Suppressor macrophage treated with lipopolysaccharide for 4 hours (primary cell): ENCODE data around the gene CERS6.

Experiments
- DNase-seq: peaks from one replicate; pipeline ENCODE4 v3.0.0-alpha.2; 2020

Gene CERS6

DNA sequence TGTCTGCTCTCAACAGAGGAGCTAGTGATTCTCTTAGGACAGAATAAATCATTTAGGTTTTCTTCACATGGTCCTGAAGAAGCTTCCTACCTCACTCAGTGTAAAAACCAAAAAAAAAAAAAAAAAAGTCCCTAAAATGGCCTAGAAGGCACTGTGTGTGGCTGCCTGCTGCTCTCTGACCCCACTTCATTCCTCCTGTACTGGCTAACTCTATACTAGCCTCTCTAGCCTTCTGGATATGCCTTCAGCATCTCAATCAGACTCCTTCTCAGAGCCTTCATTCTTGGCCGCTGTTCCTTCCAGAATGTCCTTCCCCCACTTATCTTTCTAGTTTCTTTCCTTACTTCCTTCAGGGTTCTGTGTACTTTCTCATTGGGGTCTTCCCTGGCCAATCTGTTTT lies 82.1 kb downstream of the CERS6 start:
- no peak for DNase-seq

DNA sequence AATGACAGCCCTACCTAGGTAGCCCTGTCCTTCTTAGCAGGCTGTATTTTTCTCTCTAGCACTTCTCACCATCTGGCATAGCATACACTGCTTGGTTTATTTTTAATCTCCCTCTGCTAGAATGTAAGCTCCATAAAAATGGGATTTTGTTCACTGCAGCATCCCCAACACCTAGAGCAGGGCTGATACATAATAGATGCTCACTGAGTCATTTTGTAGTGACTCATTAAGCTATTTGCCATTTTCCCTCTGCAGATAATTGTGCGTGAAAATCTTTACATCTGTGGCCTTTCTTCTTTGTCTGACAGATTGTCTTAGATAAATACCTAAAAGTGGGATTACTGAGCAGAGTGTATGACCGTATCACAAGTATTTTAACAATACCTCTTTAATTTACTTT lies 82.5 kb downstream of the CERS6 start:
- DNase-seq = no peak

DNA sequence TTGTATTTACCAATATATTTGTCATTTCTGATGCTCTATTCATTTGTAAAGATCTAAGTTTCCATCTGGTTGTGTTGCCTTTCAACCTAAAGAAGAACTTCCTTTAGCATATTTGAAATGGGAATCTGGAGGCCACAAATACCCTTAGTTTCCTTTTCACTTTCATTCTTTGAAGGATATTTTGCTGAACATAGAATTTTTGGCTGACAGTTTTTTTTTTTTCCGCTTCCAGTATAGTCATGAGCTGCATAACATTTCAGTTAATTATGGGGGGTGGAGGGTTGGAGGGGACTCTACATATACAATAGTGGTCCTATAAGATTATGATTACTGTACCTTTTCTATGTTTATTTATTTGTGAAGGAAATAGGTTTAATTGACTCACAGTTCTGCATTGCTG lies 83.9 kb downstream of the CERS6 start:
- DNase-seq = peak; percentile 41

DNA sequence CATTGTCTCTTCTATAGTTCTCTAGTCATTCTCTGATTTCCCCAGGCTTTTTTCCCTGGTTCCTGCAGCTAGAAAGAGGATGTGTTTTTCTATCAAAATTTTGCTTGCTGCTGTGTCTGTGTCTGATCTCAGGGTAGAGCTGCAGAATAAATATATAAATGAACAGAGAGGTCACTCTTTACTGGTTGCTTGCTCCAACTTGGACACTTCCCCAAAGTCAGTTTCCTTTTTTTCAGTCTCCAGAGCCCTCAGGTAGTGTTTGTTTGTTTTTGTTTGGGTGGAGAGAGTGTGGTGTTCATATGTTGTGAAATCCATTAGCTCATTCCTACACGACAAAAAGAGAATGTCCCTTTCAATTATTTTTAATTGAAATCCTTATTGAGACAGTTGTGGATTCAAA lies 85.8 kb downstream of the CERS6 start:
- DNase-seq = peak; percentile 30

DNA sequence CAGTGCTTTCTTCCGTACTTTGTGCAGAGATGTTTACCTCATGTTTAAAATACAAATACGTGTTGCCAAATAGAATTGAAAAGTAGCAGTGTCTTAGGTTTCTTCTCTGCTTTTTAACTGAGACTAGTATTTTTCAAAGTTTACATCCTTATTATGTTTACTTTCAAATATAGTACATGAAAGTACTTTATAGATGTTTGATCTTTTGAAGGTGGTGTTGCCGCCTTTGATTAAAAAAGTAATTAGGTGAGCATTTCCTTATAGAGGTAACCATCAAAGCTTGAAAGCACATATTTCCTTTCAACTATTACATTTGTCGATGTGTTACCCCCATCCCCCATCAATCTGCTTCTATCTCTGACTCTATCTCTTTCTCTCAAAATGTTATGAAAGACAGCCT lies 87.0 kb downstream of the CERS6 start:
- no peak for DNase-seq

DNA sequence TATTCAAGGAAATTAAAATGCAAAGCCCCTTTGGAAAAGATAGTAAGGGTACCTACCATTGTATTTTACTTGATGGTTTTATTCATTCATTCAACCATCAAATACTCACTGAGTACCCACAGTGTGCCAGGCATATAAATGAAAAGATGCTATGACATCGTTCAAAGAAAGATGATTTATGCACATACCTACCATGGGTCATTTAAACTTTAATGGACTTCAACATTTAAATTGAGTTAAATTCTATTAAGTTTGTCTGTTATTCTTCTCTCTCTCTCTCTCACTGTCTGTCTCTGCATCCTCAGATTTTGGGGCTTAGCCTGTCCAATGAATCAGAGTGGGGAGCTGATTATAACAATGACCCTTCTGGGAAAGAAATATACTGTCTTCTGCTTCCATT lies 87.9 kb downstream of the CERS6 start:
- no peak for DNase-seq

DNA sequence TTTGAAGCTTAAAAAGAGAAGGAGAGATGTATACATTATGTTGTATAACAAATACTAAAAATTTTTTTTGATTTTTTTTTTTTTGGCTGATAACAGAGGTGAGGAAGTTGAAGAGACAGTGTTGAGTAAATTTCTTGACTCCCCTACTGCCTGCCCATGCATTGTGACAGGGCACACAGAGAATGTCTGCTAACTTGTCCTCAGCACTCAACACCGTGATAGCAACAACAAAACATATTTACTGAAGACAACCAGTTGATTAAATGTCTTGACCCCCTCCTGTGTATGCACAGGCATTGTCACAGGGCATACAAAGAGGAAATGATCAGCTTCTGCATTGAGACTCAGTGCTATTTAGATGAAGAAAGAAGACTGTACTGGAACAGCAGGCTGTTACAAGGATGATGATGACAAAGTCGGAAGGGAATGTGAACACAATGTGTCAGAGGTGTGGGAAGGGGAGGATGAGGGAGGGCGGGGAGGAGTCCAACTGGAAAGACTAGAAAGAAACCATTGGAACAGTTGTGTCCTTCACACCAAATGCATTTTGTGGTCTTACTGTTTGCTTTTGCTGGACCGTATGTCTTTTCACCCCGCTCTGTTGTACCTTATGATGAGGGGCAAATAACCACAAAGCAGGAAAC lies 89.5 kb downstream of the CERS6 start:
- peak; percentile 68 for DNase-seq

DNA sequence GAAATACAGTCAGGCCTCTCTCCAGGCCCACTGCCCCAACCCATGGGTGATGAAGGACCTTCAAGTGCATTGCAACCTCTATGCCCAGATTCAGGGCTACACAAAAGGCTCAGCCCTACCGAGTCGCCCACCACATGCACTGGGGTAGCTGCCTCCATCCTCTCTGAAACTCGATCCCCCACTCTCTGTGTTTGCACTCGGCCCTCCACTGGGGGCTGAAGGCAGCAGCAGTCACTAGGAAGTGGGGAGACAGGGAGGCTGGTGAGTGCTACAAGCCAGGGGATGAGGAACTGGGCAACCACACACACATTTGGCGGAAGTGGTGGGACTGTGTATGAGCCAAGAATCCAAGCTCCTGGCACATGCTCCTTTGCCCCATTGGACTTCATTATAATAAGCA lies 94.6 kb downstream of the CERS6 start:
- peak; percentile 67 for DNase-seq

DNA sequence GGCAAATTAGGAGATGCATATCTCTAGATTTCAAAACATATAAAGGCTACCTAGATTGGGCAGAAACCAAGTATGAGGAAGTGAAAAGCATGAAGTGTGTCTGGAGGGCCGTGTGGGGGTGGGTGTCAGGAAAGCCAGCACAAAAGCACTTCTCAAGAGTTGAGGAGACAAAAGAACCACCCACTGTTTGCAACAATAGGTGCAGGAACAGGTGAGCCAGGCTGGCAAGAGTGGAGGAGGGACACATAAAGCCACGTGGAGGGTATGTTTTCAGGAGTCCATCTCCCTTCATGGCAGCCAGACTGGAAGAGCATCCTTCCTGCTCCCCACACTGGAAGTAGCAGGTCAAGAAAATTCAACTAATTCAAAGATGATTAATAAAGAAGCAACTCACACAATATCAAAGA lies 96.4 kb downstream of the CERS6 start:
- DNase-seq = peak; percentile 36

DNA sequence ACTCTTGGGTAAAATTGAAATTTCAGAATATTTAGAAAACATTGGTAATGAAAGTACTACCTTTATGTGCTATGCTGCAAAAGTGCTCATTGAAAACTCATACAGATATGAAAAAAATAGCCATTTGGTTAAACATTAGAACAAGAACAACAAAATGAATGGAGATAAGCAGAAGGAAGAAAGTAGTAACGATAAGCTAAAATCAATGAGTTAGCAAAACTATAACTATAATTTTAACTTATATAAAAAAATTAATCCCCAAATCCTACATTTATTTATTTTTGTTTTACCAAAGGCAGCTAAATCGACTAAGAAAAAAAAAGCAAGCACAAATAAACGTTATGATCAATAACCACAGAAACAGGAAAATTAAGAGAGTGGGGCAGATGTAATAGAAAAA lies 99.2 kb downstream of the CERS6 start:
- no peak for DNase-seq

DNA sequence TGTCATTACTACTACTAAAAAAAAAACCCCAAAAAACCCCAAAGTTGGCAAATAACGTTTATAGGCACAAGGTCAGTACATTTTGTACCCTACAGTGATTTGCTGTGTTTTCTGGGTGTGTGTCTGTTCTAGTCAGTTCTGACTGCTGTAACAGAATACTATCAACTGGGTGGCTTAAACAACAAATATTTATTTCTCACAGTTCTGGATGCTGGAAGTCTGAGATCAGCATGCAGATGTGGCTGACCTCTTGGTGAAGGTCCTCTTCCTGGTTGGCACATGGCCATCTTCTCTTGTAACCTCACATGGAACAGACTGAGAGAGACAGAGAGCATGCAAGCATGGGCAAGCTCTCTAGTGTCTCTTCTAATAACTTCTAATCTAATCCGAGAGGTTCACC lies 103.1 kb downstream of the CERS6 start:
- DNase-seq = no peak

DNA sequence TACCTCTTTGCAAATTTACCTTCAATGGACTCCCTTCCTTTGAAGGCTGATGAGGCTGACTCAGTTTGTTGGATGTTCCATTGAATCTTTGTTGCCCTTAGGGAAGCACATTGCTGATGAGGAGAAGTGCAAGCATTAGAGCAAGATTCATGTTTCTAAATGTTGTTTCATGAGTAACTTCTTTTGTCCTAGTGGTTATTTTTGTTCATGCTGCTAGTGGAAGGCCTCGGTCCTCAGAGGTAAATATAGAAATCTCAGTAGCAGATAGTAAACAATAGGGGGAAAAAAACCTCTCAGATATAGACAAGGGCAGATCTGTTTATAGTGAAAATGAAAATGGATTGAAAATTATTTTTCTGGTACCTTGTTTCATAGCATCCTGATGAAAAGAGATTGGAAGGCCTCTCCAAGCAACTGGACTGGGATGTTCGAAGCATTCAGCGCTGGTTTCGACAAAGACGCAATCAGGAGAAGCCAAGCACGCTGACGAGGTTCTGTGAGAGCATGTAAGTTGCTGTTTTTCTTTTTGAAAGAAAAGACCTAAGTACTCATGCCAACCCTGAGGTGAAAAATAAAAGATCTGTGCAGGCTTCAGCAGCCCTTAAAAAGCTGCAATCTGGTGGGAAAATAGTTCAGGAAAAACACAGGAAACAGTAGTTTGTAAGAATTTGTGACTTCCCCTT lies 104.9 kb downstream of the CERS6 start:
- no peak for DNase-seq

DNA sequence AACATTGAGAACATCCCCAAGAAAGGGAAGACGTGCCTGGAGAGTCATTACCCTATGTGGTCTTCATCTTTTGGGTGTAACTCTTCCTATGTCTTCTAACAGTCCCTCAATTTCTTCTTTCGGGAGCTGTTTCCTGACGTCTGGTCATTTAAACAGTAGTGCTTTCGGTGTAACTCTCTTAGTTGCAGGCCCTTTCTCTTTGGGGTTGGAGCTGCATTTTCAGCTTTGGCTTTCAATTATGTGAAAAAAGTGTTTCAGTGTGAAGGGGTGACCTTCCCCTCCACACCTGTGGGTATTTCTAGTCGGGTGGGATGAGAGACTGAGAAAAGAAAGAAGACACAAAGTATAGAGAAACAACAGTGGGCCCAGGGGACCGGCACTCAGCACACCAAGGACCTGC lies 105.9 kb downstream of the CERS6 start:
- DNase-seq = no peak

DNA sequence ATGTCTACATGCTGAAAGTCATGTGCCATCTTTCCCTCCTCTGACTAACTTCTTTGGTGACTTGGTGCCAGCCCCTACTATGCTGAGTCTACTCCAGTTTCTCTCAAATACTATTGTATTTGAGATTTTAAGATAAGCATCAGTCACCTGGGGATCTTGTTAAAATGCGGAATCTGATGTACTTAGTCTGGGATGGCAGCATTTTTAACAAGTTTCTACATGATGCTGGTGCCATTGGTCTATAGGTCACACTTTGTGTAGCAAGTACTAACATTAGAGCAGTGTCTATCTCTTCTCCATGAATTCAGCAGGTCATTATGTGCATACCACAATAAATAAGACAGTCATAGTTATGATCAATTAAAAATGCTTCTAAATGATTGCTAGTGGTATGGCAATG lies 106.9 kb downstream of the CERS6 start:
- no peak for DNase-seq

DNA sequence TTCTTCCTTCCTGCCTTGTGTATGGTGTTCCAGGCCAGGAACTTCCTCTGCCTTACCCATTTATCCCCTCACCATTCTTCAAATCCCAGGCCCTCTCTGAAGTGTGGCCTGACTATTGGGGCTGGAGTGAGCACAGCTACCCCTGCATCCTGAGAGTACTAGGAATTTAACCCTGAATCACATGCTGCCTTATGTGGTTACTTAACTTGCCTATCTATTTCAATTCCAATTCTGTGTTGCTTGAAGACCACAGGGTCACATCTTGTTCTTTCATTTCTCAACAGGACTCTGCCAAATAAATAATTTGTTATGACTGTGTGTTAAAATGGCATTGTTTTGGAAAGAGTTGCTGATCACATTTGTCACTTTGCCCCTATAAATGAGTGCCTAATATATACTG lies 108.6 kb downstream of the CERS6 start:
- DNase-seq = no peak

DNA sequence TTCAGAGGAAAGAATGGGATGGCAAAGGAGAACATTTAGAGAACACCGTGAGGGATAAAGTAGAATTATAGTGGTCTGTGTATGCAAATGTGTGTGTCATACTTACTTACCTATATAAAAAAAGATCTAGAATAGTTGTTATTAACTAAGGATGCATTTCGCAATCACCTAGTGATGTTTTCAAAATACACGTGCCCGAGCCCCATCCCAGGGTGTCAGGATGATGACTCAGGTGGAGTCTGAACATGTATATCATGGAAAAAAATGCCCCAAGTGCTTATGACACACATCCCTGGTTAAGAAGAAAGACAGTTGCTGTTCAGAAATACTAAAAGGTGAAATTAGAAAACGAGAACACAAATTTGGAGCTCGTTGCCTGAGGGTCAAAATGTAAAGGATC lies 109.0 kb downstream of the CERS6 start:
- DNase-seq = peak; percentile 29

DNA sequence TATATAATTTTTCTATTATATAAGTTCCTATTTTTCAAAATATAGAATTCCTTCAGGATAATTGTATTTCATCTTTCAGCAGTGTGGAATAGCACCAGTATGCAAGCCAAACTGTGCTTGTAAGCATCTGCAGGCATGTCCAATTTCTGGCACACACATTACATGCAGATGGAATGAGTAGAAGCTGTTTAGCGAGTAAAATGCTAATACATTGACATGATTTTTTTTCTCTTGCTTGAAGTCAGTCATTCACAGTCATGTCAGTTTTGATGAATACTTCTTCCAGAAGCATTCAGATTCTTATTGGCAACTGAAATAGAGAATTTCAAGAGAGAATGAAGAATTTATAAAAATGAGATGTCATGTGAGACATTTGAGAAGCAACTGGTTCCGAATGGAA lies 109.4 kb downstream of the CERS6 start:
- no peak for DNase-seq

DNA sequence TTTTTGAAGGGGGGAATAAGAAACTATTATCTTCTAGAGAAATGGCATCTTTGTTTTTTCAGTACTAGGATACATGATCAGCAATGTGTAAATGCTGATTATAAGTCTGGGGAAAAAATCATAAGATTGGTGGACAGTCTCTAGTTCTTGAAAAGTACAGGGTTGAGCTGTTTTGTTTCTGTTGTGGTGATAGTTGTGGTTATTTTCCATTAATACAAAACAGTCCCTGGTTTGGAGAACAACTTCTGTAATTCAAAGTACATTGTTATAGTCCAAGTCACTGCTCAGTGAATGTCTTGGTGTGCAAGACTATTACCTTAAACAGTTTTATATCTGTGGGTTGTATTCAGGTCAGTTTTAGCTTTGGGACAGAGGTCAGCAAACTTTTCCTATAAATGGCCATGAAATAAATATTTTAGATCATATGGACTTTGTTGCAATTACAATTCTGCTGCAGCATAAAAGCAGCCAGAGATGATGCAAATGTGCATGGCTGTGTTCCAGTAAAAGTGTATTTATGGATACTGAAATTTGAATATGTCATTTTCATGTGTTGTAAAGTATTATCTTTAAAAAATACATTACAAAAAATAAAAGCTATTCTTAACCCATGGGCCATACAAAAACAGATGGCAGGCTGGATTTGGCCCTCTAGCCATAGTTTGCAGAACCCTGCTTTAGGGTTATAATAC lies 111.0 kb downstream of the CERS6 start:
- no peak for DNase-seq

DNA sequence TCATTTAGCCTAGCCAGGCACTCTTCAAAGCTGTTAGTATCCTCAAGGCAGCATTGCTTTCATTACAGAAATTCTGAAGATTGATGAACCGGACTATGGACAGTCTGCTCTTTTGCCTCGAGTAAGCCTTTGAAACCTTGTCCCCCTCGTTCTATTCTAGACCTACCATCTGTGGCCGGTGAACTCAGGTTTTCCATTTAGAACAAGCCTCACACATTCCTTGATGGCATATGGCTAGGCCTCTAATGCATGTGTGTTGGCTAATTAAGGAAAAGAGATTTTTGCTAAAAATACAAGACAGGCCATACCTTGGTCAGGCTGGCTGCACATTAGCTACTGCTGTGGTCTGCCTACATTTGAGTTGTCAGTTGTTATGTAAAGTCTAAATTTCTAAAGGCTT lies 111.8 kb downstream of the CERS6 start:
- DNase-seq = no peak

DNA sequence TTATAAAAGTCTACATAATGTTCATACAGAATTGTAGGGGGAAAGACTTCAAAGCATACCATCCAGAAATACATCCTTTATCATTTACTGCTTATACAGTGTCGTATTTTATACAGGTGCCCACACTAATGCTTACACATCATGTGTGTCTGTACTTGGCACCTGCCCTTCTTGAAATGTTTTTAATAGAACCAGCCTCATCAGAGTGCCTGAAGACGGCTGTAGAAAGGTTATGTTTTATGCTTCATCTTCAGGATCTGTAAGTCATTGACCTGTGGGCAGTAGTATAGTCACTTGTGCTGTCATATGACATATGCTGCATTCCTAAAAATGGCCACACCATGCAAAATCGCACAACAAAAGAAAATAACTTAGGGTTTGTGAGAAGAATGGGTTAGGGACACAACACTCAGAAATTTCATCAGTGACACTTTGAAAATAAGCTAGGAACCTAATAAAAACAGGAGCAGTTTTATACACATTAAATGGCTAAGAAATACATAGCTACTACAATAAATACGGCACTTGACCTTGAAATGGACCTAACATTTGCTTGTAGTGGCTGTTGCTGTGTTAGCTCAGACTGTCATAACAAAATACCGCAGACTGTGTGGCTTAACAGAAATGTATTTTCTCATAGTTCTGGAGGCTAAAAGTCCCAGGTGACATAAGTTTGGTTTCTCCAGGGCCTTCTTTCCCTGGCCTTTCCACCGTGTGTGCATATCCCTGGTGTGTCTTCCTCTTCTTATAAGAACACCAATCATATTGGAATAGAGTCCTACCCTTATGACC lies 112.6 kb downstream of the CERS6 start:
- no peak for DNase-seq

DNA sequence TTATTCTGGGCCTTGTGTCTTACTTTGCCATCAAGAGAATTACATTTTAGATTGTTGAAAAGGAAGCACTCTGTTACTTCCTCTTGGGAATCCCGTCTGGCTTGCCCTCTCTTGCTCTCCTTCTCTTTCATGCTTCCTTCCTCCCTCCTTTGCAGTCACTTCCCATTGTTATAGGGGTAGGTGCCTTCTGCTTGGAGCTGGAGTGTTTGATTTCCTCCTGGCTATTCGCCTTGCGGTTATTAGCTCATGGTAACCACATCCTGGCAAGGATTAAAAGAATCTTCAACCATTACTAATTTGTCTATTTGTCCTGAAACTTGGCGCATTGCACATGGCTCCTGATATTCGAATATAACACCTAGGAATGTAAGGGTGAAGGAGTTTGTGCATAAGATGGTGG lies 115.0 kb downstream of the CERS6 start:
- peak; percentile 44 for DNase-seq

DNA sequence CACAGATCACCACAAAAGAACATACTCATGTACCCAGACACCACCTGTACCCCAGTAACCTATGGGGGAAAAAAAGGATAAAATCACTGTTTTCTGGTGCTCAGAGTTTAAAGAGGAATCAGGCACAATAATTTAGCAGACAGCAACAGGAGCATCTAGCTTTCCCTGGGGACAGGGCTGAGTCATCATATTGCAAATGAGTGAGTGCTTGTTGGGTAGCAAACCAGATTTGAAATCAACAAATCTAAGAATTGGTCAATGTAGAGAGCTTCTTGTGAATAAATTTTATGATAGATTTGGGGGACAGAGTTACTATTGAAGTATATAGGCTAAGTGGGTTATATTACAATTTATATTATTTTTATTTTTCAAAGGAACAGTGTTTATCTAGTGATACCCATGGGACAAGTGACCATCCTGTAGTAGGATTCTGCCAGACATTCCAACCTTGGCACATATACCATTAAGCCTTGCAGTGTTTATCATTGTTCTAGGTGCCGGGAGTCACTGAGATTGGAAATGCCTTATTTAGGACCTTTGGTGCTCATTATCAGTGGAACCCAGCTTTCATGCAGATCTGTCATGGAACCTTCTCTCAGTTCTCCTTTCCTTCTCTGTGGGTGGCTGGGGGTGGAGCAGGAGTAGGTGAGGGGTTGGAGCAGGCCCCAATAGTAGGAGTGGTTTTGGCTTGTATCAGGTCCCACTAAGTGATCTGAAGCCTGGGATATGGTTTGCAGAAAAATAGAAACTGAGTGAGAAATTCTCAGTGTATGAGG lies 117.2 kb downstream of the CERS6 start:
- no peak for DNase-seq
